GM21423 (cell line): ENCODE measurements around the gene TLR8.
A peak's percentile ranks its signal among the peaks of the same experiment; 100 is the strongest.

Experiments
- ATAC-seq: cut with Tn5 transposase; IDR thresholded peaks from one replicate; pipeline ENCODE4 v1.9.1; 2021; ENCODE audit warnings: mild to moderate bottlenecking, moderate library complexity; ENCODE audit not compliant: unreplicated experiment

Gene TLR8

DNA sequence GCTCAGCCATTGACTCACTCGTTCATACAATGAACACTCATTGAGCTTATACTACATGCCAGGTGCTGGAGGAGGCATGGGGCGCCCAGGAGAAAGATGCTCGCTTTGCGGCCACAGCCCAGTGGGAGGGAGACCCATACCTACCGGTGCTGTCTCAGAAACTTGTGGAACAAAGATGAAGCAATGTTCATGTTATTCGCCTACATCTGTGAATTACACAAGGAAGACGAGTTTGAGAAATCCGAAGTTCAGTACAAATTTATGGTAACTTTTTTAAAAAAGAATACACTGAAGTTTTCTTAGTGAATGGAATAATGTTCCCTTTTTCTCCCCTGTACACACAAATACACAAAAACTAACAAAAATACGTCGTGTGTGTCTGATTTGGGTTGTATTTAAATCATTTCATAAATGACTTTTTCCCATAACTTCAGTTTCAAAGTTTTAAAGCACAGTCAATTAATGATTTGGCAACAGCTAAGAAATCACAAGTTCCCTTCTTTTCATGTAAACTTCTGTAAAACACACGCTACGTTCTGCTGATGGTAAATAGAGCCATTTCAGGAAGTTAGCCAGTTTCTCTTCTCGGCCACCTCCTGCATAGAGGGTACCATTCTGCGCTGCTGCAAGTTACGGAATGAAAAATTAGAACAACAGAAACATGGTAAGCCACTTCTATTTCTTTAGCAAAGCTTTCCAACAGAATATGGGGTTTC lies at the start of gene TLR8:
TLR8 (plus strand) TSS at position 575 of the 716 bp plus-strand sequence; CDS start at position 662, 87 bp downstream.
- no peak for ATAC-seq

DNA sequence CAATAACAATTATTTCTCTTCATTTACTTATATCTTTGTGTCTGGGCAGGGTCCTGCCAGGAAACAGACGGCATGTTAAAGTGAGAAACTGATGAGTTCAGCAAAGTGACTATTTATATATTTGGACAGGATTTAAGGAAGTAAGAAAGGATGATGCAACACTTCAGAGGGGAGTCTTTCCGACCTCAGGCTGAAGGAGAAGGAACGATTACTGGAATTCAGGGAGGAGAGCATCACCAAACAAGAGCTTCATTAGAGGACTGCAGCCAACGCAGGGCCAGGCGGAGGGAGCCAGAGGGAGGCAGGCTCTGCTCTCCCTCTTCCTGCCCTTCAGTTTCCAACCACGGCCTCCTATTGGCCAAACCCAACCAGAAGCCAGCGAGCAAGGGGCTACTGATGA lies 41.1 kb upstream of the TLR8 start:
- ATAC-seq: no peak

DNA sequence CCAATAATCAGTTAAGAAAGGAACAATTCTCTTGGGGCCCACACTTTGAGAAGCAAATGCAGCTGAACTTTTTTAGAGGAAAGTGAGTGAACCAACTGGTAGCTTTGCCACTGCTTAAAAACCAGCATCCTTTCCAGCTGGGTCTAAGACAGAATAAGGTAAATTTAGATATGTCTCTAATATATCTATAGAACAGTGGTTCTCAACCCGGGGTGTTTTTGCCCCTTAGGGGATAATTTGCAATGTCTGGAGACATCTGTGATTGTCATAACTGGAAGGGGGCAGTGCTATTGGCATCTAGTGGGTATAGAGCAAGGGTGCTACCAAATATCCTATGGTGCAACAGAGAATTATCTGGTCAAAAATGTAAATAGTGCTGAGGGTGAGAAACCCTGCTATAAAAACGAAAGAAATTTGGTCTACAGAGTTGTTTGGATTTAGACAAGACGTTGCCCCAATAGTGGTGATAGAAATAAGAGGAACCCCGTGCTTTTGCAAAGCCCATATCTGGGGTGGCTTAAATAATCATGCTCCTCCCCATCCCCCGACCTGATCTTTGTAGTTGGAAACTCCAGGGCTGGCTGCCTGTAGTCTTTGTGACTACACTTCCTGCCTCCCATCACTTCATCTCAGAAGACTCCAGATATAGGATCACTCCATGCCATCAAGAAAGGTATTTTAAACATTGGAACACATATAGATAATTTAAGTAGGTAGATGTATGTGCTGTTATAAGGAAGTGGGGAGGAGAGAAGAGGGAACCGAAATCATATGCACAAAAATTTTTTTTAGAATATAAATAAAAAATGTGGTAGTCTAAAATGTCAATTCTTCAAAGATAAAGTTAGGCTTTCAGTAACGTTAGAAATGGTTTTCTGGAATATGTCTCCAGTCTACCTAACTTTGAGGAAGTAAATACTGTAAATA lies 39.7 kb upstream of the TLR8 start, which contains the start of gene TLR7:
TLR7 (plus strand) TSS at position 622 of the 927 bp plus-strand sequence. CDS start 507 bp downstream, outside the sequence.
- ATAC-seq: peak; percentile 37

DNA sequence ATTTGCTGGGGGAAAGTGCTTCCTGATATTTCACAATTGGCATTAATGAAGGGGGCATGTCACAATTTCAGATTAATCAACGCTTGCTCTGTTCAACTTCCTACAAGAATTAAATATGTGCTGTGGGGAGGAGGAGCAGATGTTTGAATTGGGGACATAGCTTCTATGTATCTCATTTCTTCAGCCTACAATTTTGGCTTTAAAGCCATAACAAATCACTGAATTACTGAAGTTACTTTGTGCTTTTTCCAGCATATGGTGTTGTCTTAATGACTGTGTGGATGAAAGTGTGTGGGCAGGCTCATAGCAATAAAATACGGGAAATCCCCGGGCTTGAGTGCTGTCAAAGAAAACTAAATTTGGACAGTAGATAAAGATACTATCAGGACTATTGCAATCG lies 38.7 kb upstream of the TLR8 start:
- no peak for ATAC-seq

DNA sequence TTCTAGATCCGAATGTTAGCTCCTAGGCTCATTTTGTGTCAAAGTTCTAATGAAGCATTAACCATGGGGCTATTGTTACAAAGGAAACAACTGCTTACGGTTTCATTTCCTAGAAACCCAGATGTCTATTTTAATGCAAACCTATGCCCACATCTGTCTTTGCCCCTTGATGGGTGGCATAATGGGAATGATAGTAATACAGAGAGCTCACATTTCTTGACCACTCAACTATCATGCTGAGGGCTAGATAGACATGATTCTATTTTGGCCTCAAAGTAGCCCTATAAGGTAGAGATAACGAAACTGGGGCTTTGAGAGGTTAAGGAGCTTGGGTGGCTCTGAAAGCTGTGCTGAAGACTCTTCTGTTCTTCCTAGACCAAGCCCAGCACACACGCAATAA lies 37.7 kb upstream of the TLR8 start:
- ATAC-seq: peak; percentile 48

DNA sequence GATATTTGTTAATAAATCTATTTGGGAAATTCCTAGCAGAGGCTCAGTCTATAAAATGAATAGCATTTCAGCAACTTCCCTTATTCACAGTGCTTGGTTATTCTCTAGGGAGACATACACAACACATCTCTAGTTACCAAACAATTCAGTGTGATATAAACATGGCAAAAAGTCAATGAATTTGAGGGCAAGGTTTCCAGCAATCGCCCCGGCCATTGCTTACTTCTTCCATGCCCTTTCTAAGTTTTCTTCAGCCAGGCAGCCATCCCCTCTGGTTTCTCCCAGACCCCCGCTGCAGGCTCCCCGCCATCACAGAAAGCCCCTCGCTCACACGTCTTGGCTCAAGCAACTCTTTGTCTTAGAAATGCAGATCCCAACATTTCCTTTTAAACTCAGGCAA lies 35.2 kb upstream of the TLR8 start:
- no peak for ATAC-seq

DNA sequence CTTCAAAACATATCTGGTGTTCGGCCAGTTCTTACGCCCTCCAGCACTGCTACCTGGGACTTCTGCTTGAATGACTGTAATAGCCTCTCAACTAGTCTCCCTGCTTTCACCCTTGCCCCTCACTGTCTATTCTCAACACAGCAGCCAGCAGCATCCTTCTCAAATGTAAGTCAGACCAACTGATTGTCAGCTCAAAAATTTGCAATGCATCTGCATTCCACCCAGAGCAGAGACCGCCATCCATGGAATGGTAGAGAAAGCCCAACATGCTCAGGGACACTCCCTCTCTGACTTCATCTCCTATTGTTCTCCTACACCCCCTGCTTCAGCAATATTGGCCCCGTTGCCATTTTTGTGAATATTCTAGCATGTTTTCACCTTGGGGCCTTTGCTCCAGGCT lies 33.7 kb upstream of the TLR8 start:
- ATAC-seq: no peak

DNA sequence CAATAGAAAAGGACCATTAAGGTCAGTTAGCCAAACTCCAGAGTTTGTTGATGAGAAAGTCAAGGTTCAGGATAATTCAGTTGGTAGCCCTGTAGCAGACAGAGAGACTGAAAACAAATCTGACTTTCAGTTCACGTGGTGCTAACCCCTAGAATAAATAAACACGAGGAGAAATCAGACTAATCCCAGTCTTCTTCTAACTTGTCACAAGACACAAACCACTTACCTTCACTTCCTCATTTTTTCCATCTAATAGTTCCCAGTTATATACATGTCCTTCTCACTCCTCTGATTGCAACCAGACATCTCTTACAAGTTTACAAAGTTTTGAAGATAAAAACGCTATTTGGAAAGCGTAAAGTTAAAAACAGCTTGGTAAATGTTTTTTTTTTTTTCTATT lies 31.8 kb upstream of the TLR8 start:
- ATAC-seq: no peak

DNA sequence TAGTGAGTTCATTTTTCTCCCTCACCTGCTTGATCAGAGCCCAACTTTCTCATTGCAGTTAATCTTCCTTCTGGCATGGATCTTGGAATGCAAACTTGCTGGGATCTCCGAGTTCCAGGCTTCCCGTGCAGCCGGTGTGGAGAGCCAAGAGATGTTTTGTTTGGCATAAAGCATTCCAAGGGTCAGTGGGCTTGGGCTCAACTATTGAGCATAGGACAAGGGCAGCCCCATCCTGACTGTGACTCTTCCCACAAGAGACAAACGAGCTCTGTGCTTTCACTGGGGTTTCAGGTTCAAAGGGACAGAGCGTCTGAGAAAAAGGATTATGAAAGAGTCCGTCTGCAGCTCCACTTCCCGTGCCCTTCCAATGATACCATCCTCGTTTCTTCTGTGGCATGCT lies 29.0 kb upstream of the TLR8 start:
- no peak for ATAC-seq

DNA sequence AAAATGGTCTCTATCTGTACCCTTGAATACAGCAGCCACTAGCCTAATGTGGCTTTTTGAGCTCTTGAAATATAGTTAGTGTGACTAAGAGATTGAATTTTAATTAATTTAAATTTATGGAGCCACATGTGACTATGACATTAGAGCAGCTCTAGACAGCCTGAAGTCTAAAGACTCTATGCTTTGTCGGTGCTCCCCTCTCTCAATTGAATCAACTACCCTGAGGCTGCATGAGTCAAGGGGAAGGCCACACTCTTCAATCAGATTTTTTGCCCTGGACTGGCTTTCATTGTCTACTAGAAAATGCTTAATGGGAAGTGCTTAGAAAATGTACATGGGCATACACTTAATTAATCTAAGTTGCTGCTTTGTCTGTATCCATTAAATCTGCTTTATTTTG lies 27.9 kb upstream of the TLR8 start:
- ATAC-seq: no peak

DNA sequence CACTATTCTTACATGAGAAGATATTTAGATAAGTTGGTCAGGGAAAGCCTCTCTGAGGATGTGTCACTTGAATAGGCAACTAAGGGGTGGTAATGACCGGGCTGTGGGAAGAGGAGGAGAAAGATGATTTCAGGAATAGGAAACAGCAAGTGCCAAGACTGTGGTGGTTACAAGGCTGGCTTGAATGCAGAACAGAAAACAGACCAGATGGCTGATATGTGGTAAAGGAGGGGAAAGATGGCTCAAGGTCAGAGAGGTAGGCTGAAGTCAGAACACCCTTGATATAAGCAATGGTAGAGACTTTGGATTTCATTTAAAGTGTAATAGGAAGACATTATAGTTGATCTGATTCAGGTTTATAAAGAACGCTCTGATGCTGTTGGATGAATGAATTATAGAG lies 24.5 kb upstream of the TLR8 start:
- ATAC-seq: no peak

DNA sequence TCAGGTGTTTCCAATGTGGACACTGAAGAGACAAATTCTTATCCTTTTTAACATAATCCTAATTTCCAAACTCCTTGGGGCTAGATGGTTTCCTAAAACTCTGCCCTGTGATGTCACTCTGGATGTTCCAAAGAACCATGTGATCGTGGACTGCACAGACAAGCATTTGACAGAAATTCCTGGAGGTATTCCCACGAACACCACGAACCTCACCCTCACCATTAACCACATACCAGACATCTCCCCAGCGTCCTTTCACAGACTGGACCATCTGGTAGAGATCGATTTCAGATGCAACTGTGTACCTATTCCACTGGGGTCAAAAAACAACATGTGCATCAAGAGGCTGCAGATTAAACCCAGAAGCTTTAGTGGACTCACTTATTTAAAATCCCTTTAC lies 20.9 kb upstream of the TLR8 start:
- ATAC-seq: no peak

DNA sequence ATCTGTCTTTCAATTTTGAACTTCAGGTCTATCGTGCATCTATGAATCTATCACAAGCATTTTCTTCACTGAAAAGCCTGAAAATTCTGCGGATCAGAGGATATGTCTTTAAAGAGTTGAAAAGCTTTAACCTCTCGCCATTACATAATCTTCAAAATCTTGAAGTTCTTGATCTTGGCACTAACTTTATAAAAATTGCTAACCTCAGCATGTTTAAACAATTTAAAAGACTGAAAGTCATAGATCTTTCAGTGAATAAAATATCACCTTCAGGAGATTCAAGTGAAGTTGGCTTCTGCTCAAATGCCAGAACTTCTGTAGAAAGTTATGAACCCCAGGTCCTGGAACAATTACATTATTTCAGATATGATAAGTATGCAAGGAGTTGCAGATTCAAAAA lies 19.9 kb upstream of the TLR8 start:
- ATAC-seq: no peak

DNA sequence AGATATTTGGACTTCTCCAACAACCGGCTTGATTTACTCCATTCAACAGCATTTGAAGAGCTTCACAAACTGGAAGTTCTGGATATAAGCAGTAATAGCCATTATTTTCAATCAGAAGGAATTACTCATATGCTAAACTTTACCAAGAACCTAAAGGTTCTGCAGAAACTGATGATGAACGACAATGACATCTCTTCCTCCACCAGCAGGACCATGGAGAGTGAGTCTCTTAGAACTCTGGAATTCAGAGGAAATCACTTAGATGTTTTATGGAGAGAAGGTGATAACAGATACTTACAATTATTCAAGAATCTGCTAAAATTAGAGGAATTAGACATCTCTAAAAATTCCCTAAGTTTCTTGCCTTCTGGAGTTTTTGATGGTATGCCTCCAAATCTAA lies 19.3 kb upstream of the TLR8 start:
- no peak for ATAC-seq

DNA sequence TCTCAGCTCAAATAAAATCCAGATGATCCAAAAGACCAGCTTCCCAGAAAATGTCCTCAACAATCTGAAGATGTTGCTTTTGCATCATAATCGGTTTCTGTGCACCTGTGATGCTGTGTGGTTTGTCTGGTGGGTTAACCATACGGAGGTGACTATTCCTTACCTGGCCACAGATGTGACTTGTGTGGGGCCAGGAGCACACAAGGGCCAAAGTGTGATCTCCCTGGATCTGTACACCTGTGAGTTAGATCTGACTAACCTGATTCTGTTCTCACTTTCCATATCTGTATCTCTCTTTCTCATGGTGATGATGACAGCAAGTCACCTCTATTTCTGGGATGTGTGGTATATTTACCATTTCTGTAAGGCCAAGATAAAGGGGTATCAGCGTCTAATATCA lies 18.7 kb upstream of the TLR8 start:
- ATAC-seq: no peak

DNA sequence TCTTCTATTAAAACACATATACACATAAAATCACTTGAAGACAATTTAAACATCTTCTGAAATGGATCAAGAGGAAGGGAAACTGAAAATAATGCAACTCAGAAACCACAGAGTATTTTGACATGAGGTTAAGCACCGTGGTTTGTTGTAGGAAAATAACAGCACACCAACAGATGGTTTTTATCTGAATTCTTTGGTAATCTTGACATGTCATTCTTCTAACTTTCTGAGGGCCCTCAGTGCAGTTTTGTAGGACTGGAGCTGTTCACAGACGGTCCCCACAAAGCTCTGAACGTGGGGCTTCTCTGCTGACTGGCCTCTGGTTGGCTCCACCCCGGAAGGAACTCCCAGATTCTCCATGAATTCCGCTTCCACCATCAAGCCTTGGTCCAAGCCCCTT lies 16.0 kb upstream of the TLR8 start:
- peak; percentile 68 for ATAC-seq

DNA sequence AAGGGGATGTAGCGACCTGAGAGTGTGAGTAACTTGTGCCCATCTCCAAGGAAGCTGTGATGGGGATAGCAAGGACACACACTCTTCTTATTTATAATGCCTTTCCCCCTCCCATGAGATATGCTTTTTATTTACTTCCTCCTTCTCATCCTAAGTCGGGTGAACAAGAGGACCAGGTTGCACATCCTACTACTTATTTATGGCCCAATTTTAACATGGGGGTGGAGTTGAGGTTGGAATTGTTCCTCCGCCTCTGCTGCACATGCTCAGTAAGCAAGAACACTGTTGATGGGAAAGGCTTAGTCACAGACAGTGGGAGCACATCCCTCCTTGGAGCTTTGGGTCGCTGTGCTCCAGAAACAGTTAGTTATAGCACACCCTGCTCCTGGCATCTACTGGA lies 15.2 kb upstream of the TLR8 start:
- no peak for ATAC-seq

DNA sequence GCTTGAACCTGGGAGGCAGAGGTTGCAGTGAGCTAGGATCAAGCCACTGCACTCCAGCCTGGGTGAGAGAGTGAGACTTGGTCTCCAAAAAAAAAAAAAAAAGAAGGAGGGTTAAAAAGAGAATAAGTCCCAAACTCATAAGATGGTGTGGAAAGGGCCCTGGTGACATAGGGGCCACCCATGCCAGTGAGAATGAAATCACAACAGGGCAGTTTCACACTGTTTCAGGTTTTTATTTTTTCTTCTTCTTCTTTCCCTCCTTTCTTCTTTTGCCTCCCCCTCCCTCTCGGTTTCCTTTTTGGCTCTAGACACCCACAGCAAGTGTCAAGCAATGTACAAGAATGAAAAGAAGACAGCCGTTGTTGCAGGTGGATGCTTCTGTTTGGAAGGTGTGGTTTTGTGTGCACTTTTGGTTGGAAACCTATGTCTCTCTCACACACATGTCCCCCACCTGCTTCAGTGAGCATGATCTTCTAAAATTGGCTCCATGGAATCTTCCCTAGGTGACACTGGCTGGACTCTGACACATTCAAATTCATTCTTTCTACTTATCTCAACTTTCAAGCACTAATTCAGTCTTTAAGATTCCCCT lies 14.4 kb upstream of the TLR8 start:
- peak; percentile 47 for ATAC-seq

DNA sequence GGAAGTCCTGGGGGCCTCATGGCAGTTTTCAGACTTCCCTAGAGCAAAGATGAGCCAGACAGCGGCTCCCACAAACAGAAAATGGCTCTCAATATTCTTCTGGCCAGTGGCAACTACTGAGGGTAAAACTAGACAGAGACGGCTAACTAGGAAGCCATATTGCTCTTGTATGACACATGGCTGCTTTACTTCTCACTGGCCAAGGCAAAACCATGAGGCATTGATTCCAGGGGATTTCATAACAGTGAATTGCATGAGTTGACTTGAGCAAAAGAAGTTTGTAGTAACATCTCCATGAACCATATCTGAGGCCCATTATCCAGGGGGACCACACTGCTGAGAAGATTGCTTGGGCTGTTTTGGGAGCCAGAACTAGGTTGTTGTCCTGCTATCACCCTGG lies 13.7 kb upstream of the TLR8 start:
- ATAC-seq: no peak

DNA sequence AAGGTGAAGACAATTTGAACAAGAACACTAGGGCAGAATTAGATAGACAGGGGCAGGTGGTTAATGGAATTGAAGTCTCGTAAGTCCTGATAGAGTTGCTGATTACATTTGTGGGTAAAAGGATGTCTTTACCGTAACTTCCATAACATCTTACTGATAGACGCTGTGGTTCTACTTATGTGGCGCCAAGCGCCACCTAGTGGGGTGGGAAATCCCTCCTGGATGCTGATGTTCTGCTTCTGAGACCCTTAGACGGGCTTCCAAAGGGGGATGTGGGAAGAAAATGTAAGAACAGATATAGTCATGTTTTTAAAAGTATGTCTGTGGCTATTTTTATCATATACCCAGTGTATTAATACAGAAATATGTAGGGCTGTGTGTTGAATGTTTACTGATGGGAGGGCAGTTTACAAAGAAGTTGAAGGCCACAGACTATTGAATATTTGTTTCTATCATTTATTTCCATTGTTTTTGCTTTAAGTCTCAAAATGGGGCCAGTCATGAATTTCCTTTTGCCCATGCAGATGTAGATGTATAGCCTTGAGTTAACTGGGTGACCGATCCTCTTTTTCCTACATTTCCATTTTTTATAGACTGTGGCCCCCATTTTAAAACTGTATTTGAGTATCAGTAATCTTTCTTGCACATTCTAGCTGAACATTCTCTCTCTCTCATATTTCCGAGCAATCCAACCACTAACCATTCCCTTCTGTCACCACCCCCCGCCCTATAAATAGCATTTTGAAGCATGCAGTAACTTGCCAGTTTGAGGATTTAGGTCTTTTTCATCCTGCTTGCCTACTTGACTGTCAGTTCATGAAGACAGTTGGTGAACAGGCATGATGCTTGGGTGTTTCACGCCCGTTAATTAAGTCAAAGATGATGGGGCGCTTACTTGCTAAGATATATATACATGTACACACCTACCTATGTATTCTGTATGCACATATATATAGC lies 12.1 kb upstream of the TLR8 start:
- ATAC-seq: no peak

DNA sequence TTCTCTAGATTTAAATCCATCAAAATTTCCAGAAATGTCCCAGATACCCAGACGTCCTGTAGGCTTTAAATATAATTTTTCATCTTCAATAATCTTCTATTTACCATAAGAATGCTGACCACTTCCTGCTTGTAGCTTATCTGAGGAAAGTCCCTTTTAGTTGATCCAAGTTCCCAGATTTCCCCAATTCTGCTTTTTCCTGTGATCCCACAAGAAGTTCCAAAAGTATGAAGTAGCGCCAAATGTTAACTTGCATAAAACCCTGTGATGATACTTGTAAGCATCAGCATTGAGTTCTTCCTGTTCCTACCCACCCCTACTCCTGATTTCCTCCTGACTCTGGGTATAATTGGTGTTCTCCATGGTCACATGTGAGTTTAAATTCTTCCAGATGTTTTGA lies 10.6 kb upstream of the TLR8 start:
- ATAC-seq: no peak
